ENCODE measurements around the gene SLC12A8. TPM values are rescaled to one million over a fixed set of nuclear protein-coding genes. Genes with fewer than 3 reads are reported as not detected.

The SLC12A8 gene
- total and polyA plus RNA-seq, 2 of the 13 experiments (the other 11 are each of a cell fraction or from before 2014, with no cell fraction given), result 0.44 to 0.71 TPM

GRCh38 chr3:125055913-125056745 lies 156.4 kb downstream of the SLC12A8 start, which contains the start of gene HEG1 (continued):
- TF ChIP-seq ZNF615 (CRISPR knock-in tag; IDR thresholded peaks at IDR 0.05; ENCODE audit: borderline replicate concordance) (no peak), ZNF343 (CRISPR knock-in tag; IDR thresholded peaks at IDR 0.05) (no peak), ZNF256 (CRISPR knock-in tag; conservative IDR thresholded peaks at IDR 0.05) (no peak), PATZ1 (CRISPR knock-in tag; IDR thresholded peaks at IDR 0.05) (peak; percentile 36; the same call in 1 of the 2 replicates), BCL6 (CRISPR knock-in tag; IDR thresholded peaks at IDR 0.05) (no peak), SRY (CRISPR knock-in tag; IDR thresholded peaks at IDR 0.05) (no peak), ZNF605 (CRISPR knock-in tag; IDR thresholded peaks at IDR 0.05) (no peak), WIZ (CRISPR knock-in tag; IDR thresholded peaks at IDR 0.05) (no peak), RBFOX2 (IDR thresholded peaks at IDR 0.05; ENCODE audit: low read depth, low read length) (peak; percentile 52), RBM22 (optimal IDR thresholded peaks at IDR 0.05; ENCODE audit: low read length) (no peak), MATR3 (CRISPR knock-in tag; IDR thresholded peaks at IDR 0.05) (no peak), ZNF652 (CRISPR knock-in tag; IDR thresholded peaks at IDR 0.05; ENCODE audit: borderline replicate concordance, low read depth) (no peak), KAT7 (CRISPR knock-in tag; IDR thresholded peaks at IDR 0.05; ENCODE audit: borderline replicate concordance) (no peak), ZNF383 (CRISPR knock-in tag; IDR thresholded peaks at IDR 0.05; ENCODE audit: borderline replicate concordance) (no peak), ZSCAN9 (CRISPR knock-in tag; IDR thresholded peaks at IDR 0.05; ENCODE audit: borderline replicate concordance) (no peak), AFF4 (CRISPR knock-in tag; IDR thresholded peaks at IDR 0.05) (no peak)
- TF ChIP-seq, protein P1, sequence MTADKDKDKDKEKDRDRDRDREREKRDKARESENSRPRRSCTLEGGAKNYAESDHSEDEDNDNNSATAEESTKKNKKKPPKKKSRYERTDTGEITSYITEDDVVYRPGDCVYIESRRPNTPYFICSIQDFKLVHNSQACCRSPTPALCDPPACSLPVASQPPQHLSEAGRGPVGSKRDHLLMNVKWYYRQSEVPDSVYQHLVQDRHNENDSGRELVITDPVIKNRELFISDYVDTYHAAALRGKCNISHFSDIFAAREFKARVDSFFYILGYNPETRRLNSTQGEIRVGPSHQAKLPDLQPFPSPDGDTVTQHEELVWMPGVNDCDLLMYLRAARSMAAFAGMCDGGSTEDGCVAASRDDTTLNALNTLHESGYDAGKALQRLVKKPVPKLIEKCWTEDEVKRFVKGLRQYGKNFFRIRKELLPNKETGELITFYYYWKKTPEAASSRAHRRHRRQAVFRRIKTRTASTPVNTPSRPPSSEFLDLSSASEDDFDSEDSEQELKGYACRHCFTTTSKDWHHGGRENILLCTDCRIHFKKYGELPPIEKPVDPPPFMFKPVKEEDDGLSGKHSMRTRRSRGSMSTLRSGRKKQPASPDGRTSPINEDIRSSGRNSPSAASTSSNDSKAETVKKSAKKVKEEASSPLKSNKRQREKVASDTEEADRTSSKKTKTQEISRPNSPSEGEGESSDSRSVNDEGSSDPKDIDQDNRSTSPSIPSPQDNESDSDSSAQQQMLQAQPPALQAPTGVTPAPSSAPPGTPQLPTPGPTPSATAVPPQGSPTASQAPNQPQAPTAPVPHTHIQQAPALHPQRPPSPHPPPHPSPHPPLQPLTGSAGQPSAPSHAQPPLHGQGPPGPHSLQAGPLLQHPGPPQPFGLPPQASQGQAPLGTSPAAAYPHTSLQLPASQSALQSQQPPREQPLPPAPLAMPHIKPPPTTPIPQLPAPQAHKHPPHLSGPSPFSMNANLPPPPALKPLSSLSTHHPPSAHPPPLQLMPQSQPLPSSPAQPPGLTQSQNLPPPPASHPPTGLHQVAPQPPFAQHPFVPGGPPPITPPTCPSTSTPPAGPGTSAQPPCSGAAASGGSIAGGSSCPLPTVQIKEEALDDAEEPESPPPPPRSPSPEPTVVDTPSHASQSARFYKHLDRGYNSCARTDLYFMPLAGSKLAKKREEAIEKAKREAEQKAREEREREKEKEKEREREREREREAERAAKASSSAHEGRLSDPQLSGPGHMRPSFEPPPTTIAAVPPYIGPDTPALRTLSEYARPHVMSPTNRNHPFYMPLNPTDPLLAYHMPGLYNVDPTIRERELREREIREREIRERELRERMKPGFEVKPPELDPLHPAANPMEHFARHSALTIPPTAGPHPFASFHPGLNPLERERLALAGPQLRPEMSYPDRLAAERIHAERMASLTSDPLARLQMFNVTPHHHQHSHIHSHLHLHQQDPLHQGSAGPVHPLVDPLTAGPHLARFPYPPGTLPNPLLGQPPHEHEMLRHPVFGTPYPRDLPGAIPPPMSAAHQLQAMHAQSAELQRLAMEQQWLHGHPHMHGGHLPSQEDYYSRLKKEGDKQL (CRISPR knock-in tag; IDR thresholded peaks at IDR 0.05; ENCODE audit: low read depth), result no peak
- TF ChIP-seq, protein P2, sequence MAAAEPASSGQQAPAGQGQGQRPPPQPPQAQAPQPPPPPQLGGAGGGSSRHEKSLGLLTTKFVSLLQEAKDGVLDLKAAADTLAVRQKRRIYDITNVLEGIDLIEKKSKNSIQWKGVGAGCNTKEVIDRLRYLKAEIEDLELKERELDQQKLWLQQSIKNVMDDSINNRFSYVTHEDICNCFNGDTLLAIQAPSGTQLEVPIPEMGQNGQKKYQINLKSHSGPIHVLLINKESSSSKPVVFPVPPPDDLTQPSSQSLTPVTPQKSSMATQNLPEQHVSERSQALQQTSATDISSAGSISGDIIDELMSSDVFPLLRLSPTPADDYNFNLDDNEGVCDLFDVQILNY (CRISPR knock-in tag; conservative IDR thresholded peaks at IDR 0.05), result no peak

All from HepG2 (cell line).